ENCODE data around the gene ELMO1. TPM values are rescaled to one million over a fixed set of nuclear protein-coding genes. Genes with fewer than 3 reads are reported as not detected.
A peak's percentile ranks its signal among the peaks of the same experiment; 100 is the strongest.

ELMO1 gene
- total RNA-seq, 1 experiment from 2014 or later = 1.1 TPM

DNA sequence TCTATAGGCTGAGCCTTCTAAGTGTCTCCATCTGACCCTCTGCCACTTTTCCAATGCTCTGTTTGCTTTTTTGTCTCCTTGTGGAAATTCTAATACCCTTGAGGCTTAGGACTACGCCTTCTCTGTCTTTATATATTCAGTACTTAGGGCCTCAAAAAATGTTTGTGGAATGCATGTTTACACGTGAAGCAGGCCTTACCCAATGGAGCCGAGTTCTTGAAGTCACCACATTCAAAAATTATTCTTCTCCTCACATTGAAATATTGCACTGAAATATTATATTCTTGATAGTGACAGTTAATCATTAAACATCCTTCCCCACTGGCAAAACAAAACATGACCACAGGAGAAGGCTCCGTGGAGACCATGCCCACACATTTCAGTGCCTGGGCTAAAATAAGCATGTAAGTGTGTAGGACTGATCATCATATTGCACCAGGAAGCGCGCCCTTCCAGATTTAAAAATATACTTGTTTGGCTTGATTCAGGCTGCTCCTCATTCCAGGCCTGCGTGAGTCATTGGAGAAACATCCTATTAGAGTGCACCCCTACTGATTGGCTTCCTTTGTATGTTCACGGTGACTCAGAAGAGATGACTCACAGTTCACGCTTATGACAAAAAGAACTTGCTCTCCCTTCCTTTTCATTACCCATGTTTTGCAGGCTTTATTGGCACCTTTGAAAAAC, 416.9 kb downstream of the ELMO1 start (continued):
- TF ChIP-seq, protein P1, sequence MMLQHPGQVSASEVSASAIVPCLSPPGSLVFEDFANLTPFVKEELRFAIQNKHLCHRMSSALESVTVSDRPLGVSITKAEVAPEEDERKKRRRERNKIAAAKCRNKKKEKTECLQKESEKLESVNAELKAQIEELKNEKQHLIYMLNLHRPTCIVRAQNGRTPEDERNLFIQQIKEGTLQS (IDR thresholded peaks at IDR 0.05) = peak; percentile 84
- TF ChIP-seq POLR2A (IDR thresholded peaks at IDR 0.05; ENCODE audit: borderline replicate concordance, extremely low read depth, insufficient read depth, insufficient read length) (no peak), EZH2phosphoT487 (IDR thresholded peaks at IDR 0.05; ENCODE audit: borderline replicate concordance) (no peak)

DNA sequence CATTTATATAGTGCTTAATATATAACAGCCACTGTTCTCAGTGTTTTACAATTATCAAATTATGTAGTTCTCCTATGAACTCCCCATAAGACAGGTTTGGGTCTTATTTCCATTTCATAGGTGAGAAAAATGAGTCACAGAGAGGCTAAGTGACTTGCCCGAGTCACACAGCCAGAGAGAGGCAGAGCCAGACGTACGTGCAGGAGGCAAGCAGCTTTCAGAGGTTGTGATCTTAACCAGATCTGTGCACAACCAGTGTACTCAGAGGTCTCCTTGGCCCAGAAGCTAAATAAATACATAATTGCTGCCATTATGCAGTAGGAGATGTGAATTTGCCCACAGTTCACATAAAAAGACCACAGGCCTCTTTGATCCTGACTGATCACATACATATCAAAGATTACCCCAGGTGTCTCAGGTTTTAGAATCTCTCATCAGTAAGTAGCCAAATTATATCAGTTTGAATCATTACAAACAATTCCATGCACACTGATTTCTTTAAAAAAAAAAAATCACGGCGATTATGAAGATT, 419.7 kb downstream of the ELMO1 start:
- H2AFZ ChIP-seq (ENCODE audit: low read depth, low read length, poor library complexity, severe bottlenecking) = peak overlapping the region; percentile 88
- ChIA-PET CTCF (interaction anchor here (1.2 to 3.4 kb wide), 3 partner anchors 18 to 170 kb away, joined by 3 to 52 read pairs (median 7); no protein-coding TSS in a partner anchor), RAD21 (ENCODE audit: low non-redundant PET in 1 of 2, low total read pairs in 2 of 2, uncharacterized antibody in 2 of 2, unreplicated experiment in 2 of 2) (interaction anchor here in 1 of 2 experiments (1.0 kb wide), 1 partner anchor 153 kb away, joined by 3 read pairs; no protein-coding TSS in a partner anchor), POLR2A (no interaction called here)
- no peaks in the 10 kb centered on the region for H3K79me2 ChIP-seq (ENCODE audit: insufficient read depth, low read length)
- no peak overlapping the region for H3K4me3 ChIP-seq (replicated peaks in 1 of 2; ENCODE audit: low read depth in 1 of 2, low read length in 2 of 2)
- peak; percentile 24 for DNase-seq (ENCODE audit: low read depth, low spot score)
- BruUV-seq (replicated peaks) = no TSS peak
- H3K9ac ChIP-seq (ENCODE audit: low read length) = no peak overlapping the region
- H4K20me1 ChIP-seq (ENCODE audit: insufficient read depth) = no peaks in the 10 kb centered on the region
- H3K4me1 ChIP-seq (ENCODE audit: control insufficient read depth in 1 of 2, insufficient read depth in 2 of 2, low read length in 2 of 2) = peaks cover 43 to 55% of the 10 kb centered on the region in 2 experiments
- no peak overlapping the region for H3K27ac ChIP-seq (ENCODE audit: low read depth, low read length)
- H3K9me3 ChIP-seq (ENCODE audit: control insufficient read depth in 1 of 2, insufficient read depth in 1 of 2, low read depth in 1 of 2, low read length in 2 of 2) = no peaks in the 10 kb centered on the region
- ATAC-seq = peak; percentile 21; the same call in 1 of the 2 replicates
- no peaks in the 10 kb centered on the region for H3K9me2 ChIP-seq (ENCODE audit: insufficient read depth)
- TF ChIP-seq ELF1 (IDR thresholded peaks at IDR 0.05; ENCODE audit: borderline replicate concordance, low read depth) = no peak
- TF ChIP-seq, protein P1 (IDR thresholded peaks at IDR 0.05) = no peak
- TF ChIP-seq, protein P2, sequence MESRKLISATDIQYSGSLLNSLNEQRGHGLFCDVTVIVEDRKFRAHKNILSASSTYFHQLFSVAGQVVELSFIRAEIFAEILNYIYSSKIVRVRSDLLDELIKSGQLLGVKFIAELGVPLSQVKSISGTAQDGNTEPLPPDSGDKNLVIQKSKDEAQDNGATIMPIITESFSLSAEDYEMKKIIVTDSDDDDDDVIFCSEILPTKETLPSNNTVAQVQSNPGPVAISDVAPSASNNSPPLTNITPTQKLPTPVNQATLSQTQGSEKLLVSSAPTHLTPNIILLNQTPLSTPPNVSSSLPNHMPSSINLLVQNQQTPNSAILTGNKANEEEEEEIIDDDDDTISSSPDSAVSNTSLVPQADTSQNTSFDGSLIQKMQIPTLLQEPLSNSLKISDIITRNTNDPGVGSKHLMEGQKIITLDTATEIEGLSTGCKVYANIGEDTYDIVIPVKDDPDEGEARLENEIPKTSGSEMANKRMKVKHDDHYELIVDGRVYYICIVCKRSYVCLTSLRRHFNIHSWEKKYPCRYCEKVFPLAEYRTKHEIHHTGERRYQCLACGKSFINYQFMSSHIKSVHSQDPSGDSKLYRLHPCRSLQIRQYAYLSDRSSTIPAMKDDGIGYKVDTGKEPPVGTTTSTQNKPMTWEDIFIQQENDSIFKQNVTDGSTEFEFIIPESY (IDR thresholded peaks at IDR 0.05; ENCODE audit: extremely low read depth, insufficient replicate concordance, low read length) = no peak
- TF ChIP-seq CEBPB (IDR thresholded peaks at IDR 0.05; ENCODE audit: low read depth) = no peak
- no peak for TF ChIP-seq POLR2AphosphoS5 (IDR thresholded peaks at IDR 0.05; ENCODE audit: low read depth, low read length)
- TF ChIP-seq EZH2phosphoT487 (IDR thresholded peaks at IDR 0.05; ENCODE audit: borderline replicate concordance) = no peak
- no peak for TF ChIP-seq SRF (IDR thresholded peaks at IDR 0.05; ENCODE audit: low read depth)
- TF ChIP-seq SIN3A (IDR thresholded peaks at IDR 0.05; ENCODE audit: low read depth) = no peak
- H3K4me2 ChIP-seq (ENCODE audit: low read length) = peak overlapping the region; percentile 35
- intact Hi-C loops (cut with micrococcal nuclease) = loop anchor here (5.0 kb wide), 1 partner anchor 537 kb away; no protein-coding TSS in a partner anchor
- H3K36me3 ChIP-seq (ENCODE audit: control insufficient read depth in 1 of 2, insufficient read depth in 2 of 2, low read length in 2 of 2) = no peaks in the 10 kb centered on the region
- H3K27me3 ChIP-seq (ENCODE audit: insufficient read depth, low read length) = no peaks in the 10 kb centered on the region
